Raji (cell line): ENCODE results near the gene LRRC8A.

Experiments
- POLR2A ChIP-seq: IDR thresholded peaks from 2 replicates; pipeline ENCODE4 v1.6.1; 2011; ENCODE audit warnings: low read depth, low read length, control low read depth; ENCODE audit not compliant: insufficient read depth

Gene LRRC8A

DNA sequence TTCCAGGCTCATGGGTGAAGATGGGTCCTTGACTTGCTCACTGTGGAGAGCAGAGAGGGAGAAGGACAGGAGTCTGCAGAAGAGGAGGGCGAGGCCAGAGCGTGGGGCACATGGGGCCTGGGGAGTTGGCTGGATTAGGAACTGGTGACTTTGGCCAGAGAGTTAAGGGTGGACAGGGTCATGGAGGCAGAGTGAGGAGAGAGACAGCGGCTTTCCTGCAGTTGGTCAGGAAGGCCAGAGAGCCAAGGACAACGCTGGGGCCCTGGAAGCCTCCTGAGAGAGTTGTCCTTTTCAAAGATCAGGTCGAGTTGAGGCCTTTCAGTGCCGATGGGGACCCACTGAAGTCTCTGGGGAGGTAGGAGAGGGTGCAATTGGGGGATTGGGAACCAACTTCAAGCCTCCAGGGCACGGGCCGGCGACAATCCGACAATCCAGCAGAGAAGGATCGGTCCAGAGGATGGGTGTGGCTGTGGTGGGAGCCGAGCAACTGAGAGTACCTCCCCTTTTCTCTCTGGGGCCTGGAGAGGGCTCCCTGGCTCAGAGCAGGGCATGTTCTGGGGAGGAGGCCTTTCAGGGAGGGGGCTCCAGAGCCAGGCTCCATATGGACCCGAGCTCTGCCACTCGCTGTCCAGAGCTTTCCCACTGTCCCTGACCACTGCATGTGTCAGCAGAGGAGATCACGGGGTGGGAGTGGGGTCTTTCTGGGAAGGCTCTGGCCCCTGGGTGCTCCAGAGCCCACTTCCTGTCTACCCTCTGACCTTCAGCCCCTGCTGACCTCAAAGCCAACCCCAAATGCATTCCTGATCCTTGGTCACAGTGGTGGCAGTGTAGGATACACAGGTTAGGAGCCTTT is 31.3 kb downstream of the LRRC8A start:
- no peak for TF ChIP-seq POLR2A

GRCh38 chr9:128913995-128914772 is 32.3 kb downstream of the LRRC8A start:
- no peak for TF ChIP-seq POLR2A

DNA sequence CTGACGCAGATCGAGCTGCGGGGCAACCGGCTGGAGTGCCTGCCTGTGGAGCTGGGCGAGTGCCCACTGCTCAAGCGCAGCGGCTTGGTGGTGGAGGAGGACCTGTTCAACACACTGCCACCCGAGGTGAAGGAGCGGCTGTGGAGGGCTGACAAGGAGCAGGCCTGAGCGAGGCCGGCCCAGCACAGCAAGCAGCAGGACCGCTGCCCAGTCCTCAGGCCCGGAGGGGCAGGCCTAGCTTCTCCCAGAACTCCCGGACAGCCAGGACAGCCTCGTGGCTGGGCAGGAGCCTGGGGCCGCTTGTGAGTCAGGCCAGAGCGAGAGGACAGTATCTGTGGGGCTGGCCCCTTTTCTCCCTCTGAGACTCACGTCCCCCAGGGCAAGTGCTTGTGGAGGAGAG is 34.3 kb downstream of the LRRC8A start:
- TF ChIP-seq POLR2A: no peak

DNA sequence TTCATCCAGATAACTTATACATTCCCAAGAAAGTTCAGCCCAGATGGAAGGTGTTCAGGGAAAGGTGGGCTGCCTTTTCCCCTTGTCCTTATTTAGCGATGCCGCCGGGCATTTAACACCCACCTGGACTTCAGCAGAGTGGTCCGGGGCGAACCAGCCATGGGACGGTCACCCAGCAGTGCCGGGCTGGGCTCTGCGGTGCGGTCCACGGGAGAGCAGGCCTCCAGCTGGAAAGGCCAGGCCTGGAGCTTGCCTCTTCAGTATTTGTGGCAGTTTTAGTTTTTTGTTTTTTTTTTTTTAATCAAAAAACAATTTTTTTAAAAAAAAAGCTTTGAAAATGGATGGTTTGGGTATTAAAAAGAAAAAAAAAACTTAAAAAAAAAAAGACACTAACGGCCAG is 34.8 kb downstream of the LRRC8A start:
- TF ChIP-seq POLR2A: no peak

GRCh38 chr9:128917151-128917849 is 35.4 kb downstream of the LRRC8A start:
- TF ChIP-seq POLR2A: no peak

DNA sequence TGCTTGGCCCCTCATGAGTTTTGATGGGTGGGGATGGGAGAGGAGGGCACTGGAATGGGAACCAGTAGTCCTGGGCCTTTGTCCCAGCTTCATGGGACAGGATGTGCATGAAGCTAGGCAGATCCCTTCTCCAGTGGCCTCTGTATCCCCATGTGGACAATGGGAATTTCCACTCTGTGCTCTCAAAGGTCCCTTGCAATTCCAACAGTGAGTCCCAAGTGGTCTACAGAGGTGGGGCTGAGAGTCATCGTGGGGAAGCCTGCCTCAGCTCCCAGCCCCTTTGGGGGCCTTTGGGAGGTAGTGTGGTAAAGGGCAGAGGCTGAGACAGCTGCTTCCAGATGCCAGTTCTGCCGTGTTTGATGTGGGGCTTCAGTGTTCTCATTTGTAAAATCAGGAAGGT is 37.0 kb downstream of the LRRC8A start:
- TF ChIP-seq POLR2A: no peak

DNA sequence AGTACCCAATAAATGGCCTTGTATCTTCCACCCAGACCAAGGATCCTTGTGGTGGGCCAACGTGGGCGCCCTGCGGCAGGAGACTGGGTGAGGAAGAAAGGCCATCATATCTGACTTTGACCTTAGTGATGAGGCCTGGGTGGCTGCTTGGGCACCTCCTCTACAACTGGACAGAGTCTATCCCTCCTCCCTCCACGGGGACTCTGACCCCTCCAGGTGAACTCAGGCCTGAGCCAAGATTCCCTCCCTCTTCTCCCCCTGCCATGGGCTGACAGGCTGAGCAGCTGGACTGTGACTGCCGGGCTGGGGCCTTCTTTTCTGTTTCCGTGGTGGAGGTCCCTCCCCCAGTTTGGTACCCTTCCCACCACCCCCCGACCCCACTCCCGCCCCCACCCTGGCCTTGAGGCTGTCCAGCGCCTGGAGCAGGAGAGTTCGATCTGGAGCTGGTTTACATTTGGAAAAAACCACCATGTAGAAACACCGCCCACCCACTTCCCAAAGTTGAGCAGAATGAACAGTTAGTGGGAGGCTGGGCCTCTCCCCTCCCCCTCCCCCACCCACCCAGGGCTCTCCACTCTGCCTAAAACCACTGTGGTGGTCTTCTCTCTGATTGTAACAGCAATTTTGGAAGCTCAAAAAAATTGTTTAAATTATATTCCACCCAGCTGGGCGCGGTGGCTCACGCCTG is 37.6 kb downstream of the LRRC8A start:
- TF ChIP-seq POLR2A: no peak

- no peak for TF ChIP-seq POLR2A
Measured at GRCh38 chr9:128920381-128921058, 38.6 kb downstream of the LRRC8A start, which contains the start of gene PHYHD1. TSS of gene PHYHD1 (plus strand) at chr9:128920982. CDS start at chr9:128922324, 1,342 bp downstream.

GRCh38 chr9:128921881-128922763 is 40.2 kb downstream of the LRRC8A start:
- no peak for TF ChIP-seq POLR2A

DNA sequence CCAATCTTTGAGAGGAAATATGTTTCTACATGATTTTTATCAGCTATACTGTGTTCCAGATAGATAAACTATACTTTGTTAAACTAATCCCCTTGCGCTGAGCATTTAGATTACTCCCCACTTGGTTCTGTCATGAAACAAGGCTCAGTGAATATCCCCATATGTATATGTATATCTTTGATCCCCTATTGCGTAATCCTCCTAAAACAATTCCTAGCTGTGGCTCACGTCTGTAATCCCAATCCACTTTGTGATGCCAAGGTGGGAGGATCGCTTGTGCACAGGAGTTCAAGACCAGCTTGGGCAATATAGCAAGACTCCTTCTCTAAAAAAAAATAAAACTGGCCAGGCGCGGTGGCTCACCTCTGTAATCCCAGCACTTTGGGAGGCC is 41.6 kb downstream of the LRRC8A start:
- no peak for TF ChIP-seq POLR2A

DNA sequence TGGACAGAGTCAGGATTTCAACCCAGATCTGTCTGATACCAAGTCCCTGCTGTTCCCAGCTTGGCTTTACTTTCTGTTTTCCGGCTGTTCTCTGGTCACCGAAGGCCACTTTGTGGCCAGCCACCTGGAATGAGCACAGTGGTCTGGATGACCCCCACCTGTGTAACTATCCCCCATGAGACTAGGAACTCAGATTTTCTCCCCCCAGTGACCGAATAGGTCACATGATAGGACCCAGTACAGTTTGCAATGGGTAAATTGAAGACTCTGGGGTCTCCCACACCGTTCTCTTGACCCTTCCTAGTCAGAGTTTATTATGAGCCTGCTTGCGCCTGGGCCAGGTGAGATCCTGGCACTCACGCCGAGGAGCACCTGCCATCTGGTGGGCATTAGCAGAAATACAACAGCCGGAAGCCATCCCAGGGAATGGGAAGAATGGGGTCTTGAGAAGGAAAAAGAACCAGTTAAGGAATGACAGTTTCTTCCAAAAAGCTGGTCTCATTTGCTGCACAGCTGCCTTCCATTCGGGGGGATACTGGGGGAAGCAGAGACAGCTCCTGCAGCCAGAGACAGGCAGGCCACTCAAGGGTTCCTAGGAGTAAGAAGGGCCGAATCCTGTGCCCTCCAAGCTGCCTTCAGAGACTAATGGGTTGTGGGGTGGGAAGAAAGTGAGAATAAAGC is 45.9 kb downstream of the LRRC8A start:
- TF ChIP-seq POLR2A: no peak

DNA sequence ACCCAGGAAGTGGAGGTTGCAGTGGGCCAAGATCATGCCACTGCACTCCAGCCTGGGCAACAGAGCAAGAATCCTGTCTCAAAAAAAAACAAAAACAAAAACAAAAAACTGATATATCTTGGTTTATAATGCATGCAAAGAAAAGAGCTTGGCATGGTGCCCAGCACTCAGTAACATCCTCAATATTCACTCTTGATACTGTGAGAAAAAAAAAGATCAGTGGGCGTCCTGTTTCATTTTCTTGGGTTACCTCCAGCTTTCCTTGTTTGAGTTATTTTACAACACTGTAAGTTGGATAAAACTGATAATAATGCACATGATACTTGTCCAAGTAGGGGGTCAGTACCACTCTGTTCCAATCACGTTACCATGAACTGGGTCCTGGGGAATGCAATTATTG is 46.7 kb downstream of the LRRC8A start:
- no peak for TF ChIP-seq POLR2A

DNA sequence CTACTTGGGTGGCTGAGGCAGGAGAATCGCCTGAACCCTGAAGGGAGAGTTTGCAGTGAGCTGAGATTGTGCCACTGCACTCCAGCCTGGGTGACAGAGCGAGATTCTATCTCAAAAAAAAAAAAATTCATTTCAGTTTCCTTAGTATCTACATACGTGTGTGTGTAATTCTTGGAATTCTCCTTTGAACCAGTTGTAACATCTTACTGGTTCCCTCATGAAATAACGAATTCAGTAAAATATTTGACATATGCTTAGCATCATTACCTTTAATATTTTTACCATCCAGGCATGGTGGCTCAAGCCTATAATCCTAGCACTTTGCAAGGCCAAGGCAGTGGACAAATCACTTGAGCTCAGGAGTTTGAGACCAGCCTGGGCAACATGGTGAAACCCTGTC is 47.6 kb downstream of the LRRC8A start:
- no peak for TF ChIP-seq POLR2A
